GM21390 (cell line): Measurements from ENCODE around the gene MGARP.

Source experiments
- ATAC-seq: cut with Tn5 transposase; IDR thresholded peaks from one replicate; pipeline ENCODE4 v1.9.1; 2021; ENCODE audit not compliant: unreplicated experiment

The MGARP gene

DNA sequence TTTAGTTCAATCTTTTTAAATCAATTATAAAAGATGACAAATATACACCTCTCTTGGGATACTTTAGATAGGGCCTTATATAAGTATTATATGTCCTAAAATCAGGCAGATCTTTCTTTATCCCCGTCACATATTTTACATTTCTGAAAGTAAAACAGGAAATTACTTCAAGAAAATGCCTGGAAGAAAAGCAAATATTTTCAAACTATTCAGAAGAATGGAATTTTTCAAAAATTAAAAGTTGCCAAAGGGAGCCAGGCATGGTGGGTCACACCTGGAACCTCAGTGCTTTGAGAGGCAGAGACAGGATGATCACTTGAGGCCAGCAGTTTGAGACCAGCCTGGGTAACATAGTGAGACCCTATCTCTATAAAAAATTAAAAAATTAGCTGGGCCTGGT is 34.4 kb downstream of the MGARP start:
- no peak for ATAC-seq

- ATAC-seq: no peak
Observed at GRCh38 chr4:139243448-139244365, 36.3 kb downstream of the MGARP start.

DNA sequence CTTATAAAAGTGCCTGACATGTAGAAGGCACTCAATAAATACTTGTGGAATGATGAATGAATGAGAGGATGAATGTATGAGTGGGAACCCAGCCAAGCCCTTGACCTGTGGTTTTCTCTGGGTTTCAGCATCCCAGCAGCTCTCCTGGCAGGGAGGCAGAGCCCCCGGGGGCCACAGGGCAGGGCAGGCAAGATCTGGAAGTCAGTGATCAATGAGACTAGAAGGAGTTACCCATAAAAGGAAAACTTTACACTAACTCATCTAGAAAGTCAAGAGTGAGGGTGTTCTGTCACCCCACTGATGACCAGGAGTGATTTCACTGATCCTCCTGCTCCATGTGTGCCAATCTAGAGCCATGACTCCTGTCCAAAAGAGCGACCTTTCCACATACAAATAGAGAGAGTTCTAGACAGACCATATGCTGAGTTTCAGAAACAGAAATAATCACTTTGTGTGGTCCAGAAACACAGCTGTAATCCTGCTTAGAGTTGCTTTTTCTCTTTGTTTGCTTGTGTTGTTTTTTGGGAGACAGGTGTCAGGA is 37.4 kb downstream of the MGARP start:
- ATAC-seq: no peak

DNA sequence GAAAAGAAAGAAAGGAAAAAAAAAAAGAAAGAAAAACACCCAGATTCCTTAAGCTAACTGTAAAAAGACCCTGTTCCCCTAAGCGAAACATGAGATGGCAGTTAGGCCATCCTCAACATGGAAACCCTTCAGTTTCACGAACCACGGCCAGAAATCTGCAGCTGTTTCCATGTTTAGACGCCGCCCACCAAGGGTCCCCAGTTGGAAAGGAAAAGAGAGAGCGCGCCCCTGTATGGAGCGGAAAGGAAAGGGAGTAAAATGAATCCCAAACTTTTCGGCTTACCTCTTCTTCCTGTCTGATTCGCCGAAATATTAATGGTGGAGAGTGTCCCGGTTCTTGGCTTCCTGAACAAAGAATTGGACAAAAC is 38.3 kb downstream of the MGARP start:
- no peak for ATAC-seq

GRCh38 chr4:139241086-139241783 is 38.8 kb downstream of the MGARP start:
- no peak for ATAC-seq

GRCh38 chr4:139239127-139239772 is 40.8 kb downstream of the MGARP start:
- ATAC-seq: no peak

GRCh38 chr4:139234253-139234652 is 45.8 kb downstream of the MGARP start:
- ATAC-seq: no peak

DNA sequence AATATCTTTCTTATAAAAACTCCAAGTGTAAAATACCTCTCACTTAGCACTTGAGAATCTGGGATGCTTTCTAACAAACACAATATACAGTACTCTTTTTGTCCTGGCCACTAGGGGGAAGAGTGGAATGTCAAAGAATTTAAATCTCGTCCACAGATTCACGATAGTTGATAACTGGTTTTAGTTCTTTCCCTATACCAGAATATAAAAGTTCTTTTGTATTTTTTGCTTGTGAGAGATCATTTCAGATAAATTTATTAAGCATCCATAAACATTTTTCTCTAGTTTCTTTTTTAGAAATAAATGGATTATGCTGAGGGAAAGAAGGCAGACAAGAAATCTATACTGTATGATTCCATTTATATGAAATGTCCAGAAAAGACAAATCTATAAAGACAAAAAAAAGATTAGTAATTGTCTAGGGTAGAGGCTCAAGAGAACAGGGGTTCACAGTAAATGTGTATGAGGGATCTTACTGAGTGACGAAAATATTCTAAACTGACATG is 50.4 kb downstream of the MGARP start:
- ATAC-seq: peak; percentile 69

- ATAC-seq: no peak
Observed at GRCh38 chr4:139227729-139228404, 52.2 kb downstream of the MGARP start.

DNA sequence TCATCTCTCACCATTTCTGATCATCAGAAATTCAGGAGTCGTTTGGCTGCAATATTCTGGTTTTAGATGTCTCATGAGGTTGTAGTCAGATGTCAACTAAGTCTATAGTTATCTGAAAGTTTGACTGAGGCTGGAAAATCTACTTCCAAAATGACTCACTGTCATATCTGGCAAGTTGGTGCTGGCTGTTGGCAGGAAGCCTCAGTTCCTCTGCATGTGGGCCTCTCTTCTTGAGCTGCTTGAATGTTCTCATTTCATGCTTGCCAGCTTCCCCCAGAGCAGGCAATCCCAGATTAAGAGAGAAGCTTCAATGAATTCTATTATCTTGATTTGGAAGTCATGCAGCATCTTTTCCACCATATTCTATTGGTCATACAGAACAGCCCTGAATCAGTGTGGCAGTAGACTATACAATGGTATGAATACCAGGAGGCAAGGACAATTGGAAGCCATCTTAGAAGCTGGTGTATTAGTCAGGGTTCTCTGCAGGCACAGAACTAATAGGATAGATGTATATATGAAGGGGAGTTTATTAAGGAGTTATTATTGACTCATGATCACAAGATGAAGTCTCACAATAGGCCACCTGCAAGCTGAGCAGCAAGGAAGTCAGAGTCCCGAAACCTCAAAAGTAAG is 56.2 kb downstream of the MGARP start:
- ATAC-seq: no peak

DNA sequence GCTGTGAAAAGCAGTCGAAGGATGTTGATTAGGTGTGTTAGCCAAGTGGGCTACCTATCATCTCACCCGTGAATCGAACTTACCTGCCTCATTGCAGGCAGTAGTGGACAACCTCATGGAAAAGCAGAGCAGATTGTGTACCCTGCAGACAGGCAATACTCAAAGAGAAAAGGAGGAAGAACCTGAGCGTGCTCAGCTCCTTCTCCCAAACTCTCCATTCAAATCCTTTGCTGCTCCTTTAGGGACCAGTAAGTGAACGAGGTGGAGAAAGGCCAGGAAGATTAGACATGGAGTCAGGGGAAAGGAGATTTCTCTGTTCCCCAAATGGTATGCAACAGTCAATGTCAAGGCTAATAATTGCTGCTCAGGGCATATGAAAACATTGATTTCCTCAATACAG is 57.8 kb downstream of the MGARP start:
- no peak for ATAC-seq

- no peak for ATAC-seq
Observed at GRCh38 chr4:139221687-139222086, 58.3 kb downstream of the MGARP start.

DNA sequence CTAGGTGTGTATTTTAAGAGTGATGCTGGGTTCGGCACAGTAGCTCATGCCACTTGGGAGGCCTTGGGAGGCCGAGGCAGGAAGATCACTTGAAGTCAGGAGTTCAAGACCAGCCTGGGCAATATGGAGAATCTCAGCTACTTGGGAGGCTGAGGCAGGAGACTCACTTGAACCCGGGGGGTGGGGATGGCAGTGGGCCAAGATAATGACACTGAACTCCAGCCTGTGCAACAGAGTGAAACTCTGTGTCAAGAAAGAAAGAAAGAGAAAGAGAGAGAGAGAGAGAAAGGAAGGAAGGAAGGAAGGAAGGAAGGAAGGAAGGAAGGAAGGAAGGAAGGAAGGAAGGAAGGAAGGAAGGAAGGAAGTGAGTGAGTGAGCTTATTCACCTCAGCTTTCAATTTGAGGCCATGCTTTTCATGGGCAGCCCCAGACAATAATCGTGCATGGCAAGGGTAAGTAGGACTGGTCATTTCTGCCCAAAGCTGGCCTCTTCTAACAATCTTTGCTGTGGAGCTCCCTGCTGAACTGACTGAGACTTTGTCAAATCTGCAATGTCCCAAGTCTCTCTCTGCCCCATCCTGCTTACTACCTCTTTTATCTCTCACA is 60.5 kb downstream of the MGARP start:
- no peak for ATAC-seq
